Heart left ventricle (tissue), 13 donors: ENCODE data around the gene SZRD1.

Experiments used
- POLR2A ChIP-seq, 2 donors: fragments of 450-650 bp; IDR thresholded peaks; one replicate each; pipeline ENCODE4 v1.6.1; 2017; ENCODE audit warnings: antibody characterized with exemption in 2 of 2, mild to moderate bottlenecking in 2 of 2, moderate library complexity in 2 of 2
- TF ChIP-seq, protein P1 (sequence below), 12 donors: fragments of 200-600 bp; sonication (generic) in 4 of 12; IDR thresholded peaks; one replicate each; pipeline versions ENCODE4 v1.5.0 to v1.8.0; 2018 to 2022; ENCODE audit warnings: antibody characterized with exemption in 12 of 12, mild to moderate bottlenecking in 5 of 12
- donor health status: ischemic (EF 13 %, LVEDD 7.1; RV severe dilation, severe dysfunction).
- donor health status: DM: no; HTN: yes; CAD: no.
- donor health status: DM: no; HTN: no; CAD: no.
- donor health status: ischemic (EF 25% LVEDD 6.9; RV normal size, moderate dysfunction).
- donor health status: ischemic (EF 25% LVEDD 5.7; RV mildly dilated, moderate dysfunction).
- donor health status: ischemic (EF 35%, LVEDD 5.7; RV mildly dilated, moderate dysfunction).
- donor health status: nonischemic (EF 11% LVEDD 7.7; RV severe dilation, severe dysfunction).
- donor health status: DM: yes; HTN: yes; CAD: no.
- donor health status: PGD.
- donor health status: ischemic (EF 29% LVEDD 5.4; RV normal size, mild dysfunction).
- donor health status: nonischemic (EF 23%, LVEDD 6.1; RV moderate dilation, normal function).

GRCh38 chr1:16413191-16413590, 46.1 kb downstream of the SZRD1 start:
- TF ChIP-seq, protein P1, sequence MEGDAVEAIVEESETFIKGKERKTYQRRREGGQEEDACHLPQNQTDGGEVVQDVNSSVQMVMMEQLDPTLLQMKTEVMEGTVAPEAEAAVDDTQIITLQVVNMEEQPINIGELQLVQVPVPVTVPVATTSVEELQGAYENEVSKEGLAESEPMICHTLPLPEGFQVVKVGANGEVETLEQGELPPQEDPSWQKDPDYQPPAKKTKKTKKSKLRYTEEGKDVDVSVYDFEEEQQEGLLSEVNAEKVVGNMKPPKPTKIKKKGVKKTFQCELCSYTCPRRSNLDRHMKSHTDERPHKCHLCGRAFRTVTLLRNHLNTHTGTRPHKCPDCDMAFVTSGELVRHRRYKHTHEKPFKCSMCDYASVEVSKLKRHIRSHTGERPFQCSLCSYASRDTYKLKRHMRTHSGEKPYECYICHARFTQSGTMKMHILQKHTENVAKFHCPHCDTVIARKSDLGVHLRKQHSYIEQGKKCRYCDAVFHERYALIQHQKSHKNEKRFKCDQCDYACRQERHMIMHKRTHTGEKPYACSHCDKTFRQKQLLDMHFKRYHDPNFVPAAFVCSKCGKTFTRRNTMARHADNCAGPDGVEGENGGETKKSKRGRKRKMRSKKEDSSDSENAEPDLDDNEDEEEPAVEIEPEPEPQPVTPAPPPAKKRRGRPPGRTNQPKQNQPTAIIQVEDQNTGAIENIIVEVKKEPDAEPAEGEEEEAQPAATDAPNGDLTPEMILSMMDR (IDR thresholded peaks at IDR 0.05): no peak
- TF ChIP-seq POLR2A (IDR thresholded peaks at IDR 0.05): no peak
